Activated naive CD4-positive, alpha-beta T cell treated with anti-CD3 and anti-CD28 coated beads, Interleukin-2, amount 50 U/mL, for 16 hours (primary cell): Measurements from ENCODE around the gene KLHL41.
A peak's percentile ranks its signal among the peaks of the same experiment; 100 is the strongest.

Source experiments
- DNase-seq: peaks from one replicate; pipeline ENCODE4 v3.0.0-alpha.2; 2020

The KLHL41 gene

GRCh38 chr2:169509298-169509885, at the start of gene KLHL41:
KLHL41 (plus strand) TSS chr2:169509702; CDS start chr2:169509779, 77 bp downstream.
- DNase-seq, result no peak

GRCh38 chr2:169461143-169461542, 48.4 kb upstream of the KLHL41 start:
- DNase-seq, result no peak

DNA sequence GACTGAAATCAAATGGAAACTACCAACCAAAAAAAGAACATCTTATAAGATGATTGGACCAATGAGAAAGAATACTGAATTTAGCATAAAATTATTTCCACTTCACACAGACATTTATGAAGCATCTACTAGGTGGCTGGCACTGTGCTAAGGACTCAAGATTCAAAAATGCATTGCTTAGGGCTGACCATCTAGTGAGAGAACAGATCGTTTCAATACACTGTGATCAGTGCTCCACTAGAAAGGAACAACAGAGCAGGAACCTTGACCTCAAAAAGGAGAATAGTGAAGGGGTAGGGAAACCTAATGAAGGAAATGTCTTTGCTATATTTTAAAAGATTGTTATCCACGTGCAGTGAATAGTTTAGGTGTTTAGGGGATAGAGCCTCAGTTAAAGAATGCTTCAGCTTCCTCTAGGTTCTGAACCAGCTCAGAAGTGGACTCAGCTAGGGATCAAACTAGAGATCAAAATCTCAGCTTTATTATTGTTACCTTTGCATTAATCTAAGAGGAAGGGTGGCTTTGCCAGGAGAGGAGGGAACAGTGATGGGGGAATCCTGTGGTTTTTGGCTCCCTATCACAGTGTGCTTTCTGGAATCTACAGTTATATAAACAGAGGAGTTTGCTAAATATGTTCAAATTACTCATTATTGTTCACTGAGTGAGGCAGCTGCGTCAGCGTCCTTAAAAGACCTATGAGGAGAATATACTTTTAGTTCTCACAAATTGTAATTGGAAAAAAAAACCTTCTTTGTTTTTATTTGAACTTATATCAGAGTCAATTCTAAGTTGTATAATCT, 46.4 kb upstream of the KLHL41 start:
- no peak for DNase-seq

- no peak for DNase-seq
Measured at GRCh38 chr2:169464466-169464865, 45.0 kb upstream of the KLHL41 start.

- no peak for DNase-seq
Measured at GRCh38 chr2:169464882-169465281, 44.6 kb upstream of the KLHL41 start.

DNA sequence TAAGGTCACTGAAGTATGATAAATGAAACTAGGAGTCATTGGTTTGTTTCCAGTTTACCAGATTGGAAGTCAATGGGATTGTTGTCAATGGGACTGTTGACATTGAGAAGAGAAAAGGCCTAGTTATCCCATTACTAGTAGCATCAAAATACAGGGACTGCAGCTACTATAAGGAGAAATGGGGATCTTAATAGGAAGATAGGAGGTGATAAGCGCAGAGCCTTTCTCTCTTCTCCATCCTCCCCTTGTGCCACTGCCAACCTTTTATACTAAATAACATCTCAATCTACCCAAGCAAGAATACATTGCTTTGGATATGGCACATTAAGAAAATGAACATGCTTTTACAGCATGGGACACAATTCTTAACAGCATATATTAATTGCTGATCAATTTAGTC, 40.7 kb upstream of the KLHL41 start:
- no peak for DNase-seq

DNA sequence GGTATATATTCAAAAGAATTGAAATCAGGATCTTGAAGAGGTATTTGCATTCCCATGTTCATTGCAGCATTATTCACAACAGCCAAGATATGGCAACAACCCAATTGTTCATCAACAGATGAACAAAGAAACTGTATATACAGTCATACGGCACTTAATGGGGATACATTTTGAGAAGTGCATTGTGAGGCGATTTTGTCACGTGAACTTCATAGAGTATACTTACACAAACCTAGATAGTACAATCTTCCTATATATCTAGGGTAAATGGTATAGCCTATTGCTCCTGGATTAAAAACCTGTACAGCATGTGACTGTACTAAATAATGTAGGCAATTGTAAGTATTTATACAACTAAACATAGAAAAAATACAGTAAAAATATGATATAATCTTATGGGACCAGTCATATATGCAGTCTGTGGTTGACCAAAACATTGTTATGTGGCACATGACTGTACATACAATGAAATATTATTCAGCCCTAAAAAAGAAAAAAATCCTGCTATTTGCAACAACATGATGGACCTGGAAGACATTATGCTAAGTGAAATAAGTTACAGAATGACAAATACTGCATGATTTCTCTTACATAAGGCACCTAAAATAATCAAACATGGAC, 39.4 kb upstream of the KLHL41 start:
- DNase-seq, result no peak

GRCh38 chr2:169472249-169472648, 37.3 kb upstream of the KLHL41 start:
- no peak for DNase-seq

- no peak for DNase-seq
Measured at GRCh38 chr2:169476459-169476858, 33.0 kb upstream of the KLHL41 start.

GRCh38 chr2:169478339-169478738, 31.2 kb upstream of the KLHL41 start:
- no peak for DNase-seq

GRCh38 chr2:169478745-169479256, 30.7 kb upstream of the KLHL41 start:
- no peak for DNase-seq

DNA sequence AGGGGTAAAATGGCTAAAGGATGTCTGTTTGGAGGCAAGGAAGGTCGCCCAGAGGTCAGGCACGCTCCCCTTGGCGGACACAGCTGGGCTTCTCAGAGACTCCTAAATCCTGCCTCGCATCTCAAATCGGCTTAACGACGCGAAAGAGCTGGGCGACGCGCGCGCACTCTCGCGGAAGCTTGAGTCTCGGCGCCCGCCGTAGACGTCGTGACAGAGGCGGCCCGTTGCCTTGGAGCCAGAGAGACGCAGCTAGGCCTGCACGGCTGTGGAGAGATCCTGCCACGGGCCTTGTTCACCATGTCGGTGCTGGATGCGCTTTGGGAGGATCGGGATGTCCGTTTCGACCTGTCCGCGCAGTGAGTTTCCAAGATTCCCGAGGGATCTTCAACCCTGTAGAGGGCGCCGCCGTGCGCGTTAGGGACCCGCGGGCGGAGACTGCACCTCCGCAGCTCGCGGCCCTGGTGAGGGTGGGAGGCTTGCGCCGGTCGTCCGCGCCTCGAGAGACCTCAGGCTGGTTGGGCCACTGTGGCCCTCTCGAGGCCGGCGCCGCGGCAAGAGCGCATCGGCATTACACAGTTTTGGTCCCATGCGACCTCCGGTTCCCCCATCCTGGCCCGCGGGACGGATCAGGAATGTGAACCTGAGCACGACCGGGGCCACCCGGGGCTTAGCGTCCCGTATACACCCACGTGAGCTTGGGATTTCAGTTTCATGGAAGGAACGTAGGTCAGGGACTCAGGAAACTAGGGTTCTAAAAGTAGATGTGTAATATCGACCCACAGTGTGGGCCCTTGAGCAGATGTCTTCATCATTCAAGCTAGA, 30.0 kb upstream of the KLHL41 start, which contains the start of gene BBS5:
Gene BBS5 (plus strand): TSS at position 238 of the 822 bp plus-strand sequence. CDS start 60 bp downstream, at position 298.
- DNase-seq, result peak; percentile 80

DNA sequence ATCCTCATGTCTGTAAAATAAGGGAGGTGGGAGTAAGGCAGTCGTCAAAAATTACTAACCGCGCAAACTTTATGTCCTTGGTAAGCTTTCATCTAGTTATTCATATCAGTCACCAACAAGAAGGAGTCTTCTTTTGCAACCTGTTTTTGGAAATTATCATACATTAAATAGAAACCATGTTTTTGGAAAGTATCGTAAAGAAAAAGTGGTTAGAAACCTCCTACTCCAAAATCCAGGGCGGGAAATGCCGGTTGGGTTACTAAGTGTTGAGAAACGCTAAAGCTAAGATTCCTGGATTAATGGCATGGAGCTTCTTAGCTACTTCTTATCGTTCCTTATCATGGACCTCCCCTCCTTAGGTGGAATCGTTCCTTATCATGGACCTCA, 29.4 kb upstream of the KLHL41 start:
- DNase-seq, result no peak

GRCh38 chr2:169485650-169486138, 23.8 kb upstream of the KLHL41 start:
- DNase-seq, result no peak

GRCh38 chr2:169486487-169486886, 23.0 kb upstream of the KLHL41 start:
- no peak for DNase-seq

- no peak for DNase-seq
Measured at GRCh38 chr2:169490834-169491233, 18.7 kb upstream of the KLHL41 start.

GRCh38 chr2:169491378-169491777, 18.1 kb upstream of the KLHL41 start:
- no peak for DNase-seq

- no peak for DNase-seq
Measured at GRCh38 chr2:169493360-169493759, 16.1 kb upstream of the KLHL41 start.

DNA sequence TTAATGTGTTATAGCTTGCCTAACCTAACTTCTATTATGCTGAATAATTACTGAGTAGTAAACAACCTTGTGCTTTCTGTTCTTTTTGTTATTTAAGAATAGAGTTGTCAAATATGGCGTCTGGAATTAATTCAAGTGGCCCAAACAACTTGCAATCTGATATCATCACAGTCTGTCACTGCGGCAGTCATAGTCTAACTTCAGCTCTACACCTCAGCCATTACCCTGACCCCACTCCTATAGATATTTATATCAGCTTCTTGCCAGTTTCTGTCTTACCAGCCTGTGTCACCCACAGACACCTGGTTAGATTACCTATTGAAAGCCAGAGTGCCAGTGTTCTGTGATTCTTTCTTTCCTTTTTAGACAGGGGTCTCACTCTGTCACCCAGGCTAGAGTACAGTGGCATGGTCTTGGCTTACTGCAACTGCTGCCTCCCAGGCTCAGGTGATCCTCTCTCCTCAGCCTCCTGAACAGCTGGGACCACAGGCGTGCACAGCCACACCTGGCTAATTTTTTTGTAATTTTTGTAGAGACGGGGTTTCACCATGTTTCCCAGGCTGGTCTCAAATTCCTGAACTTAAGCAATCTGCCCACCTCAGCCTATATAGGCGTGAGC, 14.1 kb upstream of the KLHL41 start:
- no peak for DNase-seq

GRCh38 chr2:169504651-169505050, 4.9 kb upstream of the KLHL41 start:
- no peak for DNase-seq

GRCh38 chr2:169507698-169508097, 1.8 kb upstream of the KLHL41 start:
- DNase-seq, result no peak

DNA sequence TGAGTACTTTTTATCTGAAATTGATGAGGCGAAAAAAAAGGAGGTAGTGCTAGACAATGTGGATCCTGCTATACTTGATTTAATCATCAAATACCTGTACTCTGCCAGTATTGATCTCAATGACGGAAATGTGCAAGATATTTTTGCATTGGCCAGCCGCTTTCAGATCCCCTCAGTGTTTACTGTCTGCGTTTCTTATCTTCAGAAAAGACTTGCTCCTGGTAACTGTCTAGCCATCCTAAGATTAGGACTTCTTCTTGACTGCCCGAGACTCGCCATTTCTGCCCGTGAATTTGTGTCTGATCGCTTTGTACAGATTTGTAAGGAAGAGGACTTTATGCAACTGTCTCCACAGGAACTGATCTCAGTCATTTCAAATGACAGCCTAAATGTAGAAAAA, 453 bp downstream of the KLHL41 start:
- no peak for DNase-seq
